Measurements from ENCODE around the gene TMEM263. TPM values are rescaled to one million over a fixed set of nuclear protein-coding genes. Genes with fewer than 3 reads are reported as not detected.
"Not testable (repeated sequence)": the region's sequence is repeated elsewhere in the genome, so short reads cannot be mapped to it uniquely, and the experiment has no call there.

The TMEM263 gene
- total and polyA plus RNA-seq, 2 donors (not counting 1 experiment from before 2014, with no cell fraction given): 97.9 to 116 TPM

DNA sequence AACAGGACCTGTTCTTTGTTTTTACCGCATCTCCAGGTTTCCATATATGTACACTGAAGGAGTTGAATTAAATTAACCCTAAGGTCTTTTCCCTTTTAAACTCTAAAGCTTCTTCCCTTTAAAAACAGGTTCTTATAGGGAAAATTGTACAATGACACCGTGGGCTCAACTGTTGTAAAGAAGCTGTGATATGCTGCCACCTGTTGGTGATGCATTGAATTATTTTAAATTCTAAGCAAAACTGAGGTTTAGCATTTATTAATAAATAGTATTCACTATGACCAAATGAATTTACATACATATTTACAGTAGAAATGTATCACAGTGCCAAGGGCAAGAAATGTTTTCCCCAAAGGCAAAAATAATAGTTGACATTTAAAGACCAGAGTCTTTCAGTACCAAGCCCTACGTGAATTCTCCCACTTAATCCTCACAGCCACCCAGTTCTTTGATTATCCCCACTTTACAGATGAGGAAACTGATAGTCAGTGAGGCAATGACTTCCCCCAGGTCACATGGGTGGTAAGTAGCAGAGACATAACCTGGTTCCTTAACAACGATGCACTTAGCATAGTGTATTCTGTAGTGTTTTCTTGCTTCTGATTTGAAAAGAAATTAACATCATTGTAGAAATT, 35.7 kb upstream of the TMEM263 start:
- no peak overlapping the region for H3K4me2 ChIP-seq (ENCODE audit: extremely low read depth, insufficient read depth, low read length)
- peak; percentile 31 to 77 for DNase-seq (ENCODE audit: low read depth in 2 of 2)

DNA sequence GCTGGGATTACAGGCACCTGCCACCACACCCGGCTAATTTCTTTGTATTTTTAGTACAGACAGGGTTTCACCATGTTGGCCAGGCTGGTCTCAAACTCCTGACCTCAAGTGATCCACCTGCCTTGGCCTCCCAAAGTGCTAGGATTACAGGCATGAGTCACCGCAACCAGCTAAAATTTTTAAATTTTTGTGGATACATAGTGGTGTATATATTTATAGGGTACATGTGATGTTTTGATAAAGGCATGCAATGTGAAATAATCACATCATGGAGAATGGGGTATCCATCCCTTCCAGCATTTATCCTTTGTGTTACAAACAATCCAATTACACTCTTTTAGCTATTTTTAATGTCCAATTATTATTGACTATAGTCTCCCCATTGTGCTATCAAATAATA, 33.7 kb upstream of the TMEM263 start:
- H3K4me2 ChIP-seq (ENCODE audit: extremely low read depth, insufficient read depth, low read length); H3K79me2 ChIP-seq (ENCODE audit: control insufficient read depth, insufficient read depth, low read length); H4K20me1 ChIP-seq (ENCODE audit: control insufficient read depth, extremely low read depth, insufficient read depth, low read length); H3K27me3 ChIP-seq (ENCODE audit: control insufficient read depth, insufficient read depth, low read length); H3K27ac ChIP-seq (ENCODE audit: insufficient read depth, low read length); H3K4me3 ChIP-seq (replicated peaks in 1 of 4; ENCODE audit: control extremely low read depth in 1 of 4, insufficient read depth in 1 of 4, low read depth in 3 of 4, low read length in 4 of 4); DNase-seq (ENCODE audit: low read depth in 2 of 2); H3K9me3 ChIP-seq (ENCODE audit: control insufficient read depth, insufficient read depth, low read depth, low read length); H3K9ac ChIP-seq (ENCODE audit: insufficient read depth, low read length); H2AFZ ChIP-seq (ENCODE audit: low read length); H3K4me1 ChIP-seq (ENCODE audit: control insufficient read depth, extremely low read depth, insufficient read depth, low read length); H3K36me3 ChIP-seq (ENCODE audit: control insufficient read depth, insufficient read depth, low read length): not testable (repeated sequence)

More for the DNA sequence above, 35.7 kb upstream of the TMEM263 start:
- no peaks in the 10 kb centered on the region for H3K79me2 ChIP-seq (ENCODE audit: control insufficient read depth, insufficient read depth, low read length)
- no peaks in the 10 kb centered on the region for H3K36me3 ChIP-seq (ENCODE audit: control insufficient read depth, insufficient read depth, low read length)
- no peaks in the 10 kb centered on the region for H3K9me3 ChIP-seq (ENCODE audit: control insufficient read depth, insufficient read depth, low read depth, low read length)
- no peaks in the 10 kb centered on the region for H3K4me1 ChIP-seq (ENCODE audit: control insufficient read depth, extremely low read depth, insufficient read depth, low read length)
- no peak overlapping the region for H3K9ac ChIP-seq (ENCODE audit: insufficient read depth, low read length)
- no peaks in the 10 kb centered on the region for H3K27me3 ChIP-seq (ENCODE audit: control insufficient read depth, insufficient read depth, low read length)
- no peak overlapping the region for H3K4me3 ChIP-seq (replicated peaks in 1 of 4; ENCODE audit: control extremely low read depth in 1 of 4, insufficient read depth in 1 of 4, low read depth in 3 of 4, low read length in 4 of 4)
- no peak overlapping the region for H2AFZ ChIP-seq (ENCODE audit: low read length)
- H3K27ac ChIP-seq (ENCODE audit: insufficient read depth, low read length): no peak overlapping the region
- TF ChIP-seq CTCF (conservative IDR thresholded peaks at IDR 0.05 in 1 of 2, IDR thresholded peaks at IDR 0.05 in 1 of 2; ENCODE audit: low read depth in 1 of 2, low read length in 2 of 2) (peak; percentile 57 to 62), EZH2 (IDR thresholded peaks at IDR 0.05; ENCODE audit: low read length, missing control alignments) (no peak)
- no peaks in the 10 kb centered on the region for H4K20me1 ChIP-seq (ENCODE audit: control insufficient read depth, extremely low read depth, insufficient read depth, low read length)

- H3K9me3 ChIP-seq (ENCODE audit: control insufficient read depth, insufficient read depth, low read depth, low read length); DNase-seq (ENCODE audit: low read depth in 2 of 2); H3K4me3 ChIP-seq (replicated peaks in 1 of 4; ENCODE audit: control extremely low read depth in 1 of 4, insufficient read depth in 1 of 4, low read depth in 3 of 4, low read length in 4 of 4); H4K20me1 ChIP-seq (ENCODE audit: control insufficient read depth, extremely low read depth, insufficient read depth, low read length); H3K4me1 ChIP-seq (ENCODE audit: control insufficient read depth, extremely low read depth, insufficient read depth, low read length); H2AFZ ChIP-seq (ENCODE audit: low read length); H3K27ac ChIP-seq (ENCODE audit: insufficient read depth, low read length); H3K36me3 ChIP-seq (ENCODE audit: control insufficient read depth, insufficient read depth, low read length); H3K27me3 ChIP-seq (ENCODE audit: control insufficient read depth, insufficient read depth, low read length); H3K9ac ChIP-seq (ENCODE audit: insufficient read depth, low read length); H3K79me2 ChIP-seq (ENCODE audit: control insufficient read depth, insufficient read depth, low read length); H3K4me2 ChIP-seq (ENCODE audit: extremely low read depth, insufficient read depth, low read length): not testable (repeated sequence)
These were observed 32.1 kb upstream of the TMEM263 start for GRCh38 chr12:106923594-106923993.

DNA sequence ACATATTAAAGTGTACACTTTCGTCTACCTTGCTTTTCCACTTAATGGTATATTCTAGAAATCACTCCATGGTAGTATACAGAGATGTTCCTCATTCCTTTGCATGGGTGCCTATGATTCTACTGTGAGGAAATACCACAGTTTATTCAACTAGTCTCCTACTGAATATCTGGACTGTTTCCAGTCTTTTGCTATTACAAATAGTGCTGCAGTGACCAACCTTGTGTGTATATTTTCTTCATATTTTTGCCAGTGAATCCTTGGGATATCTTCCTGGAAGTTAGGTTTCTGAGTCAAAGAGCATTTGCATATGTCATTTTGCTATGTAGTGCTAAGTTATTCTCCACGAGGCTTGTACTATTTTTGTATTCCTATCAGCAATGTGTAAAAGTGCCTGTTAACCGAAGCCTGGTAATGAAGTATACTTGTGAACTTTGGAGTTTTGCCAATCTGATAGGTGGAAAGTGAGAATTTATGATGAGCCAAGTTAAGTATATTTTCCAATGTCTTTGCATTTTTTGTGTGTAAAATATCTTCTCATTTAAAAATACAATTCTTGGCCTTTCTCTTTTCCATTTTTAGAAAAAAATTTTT, 31.3 kb upstream of the TMEM263 start:
- Histone ChIP-seq H3K4me2 (ENCODE audit: extremely low read depth, insufficient read depth, low read length) (no peak overlapping the region), H3K9ac (ENCODE audit: insufficient read depth, low read length) (no peak overlapping the region), H4K20me1 (ENCODE audit: control insufficient read depth, extremely low read depth, insufficient read depth, low read length) (no peaks in the 10 kb centered on the region), H3K4me1 (ENCODE audit: control insufficient read depth, extremely low read depth, insufficient read depth, low read length) (no peaks in the 10 kb centered on the region), H3K4me3 (replicated peaks in 1 of 4; ENCODE audit: control extremely low read depth in 1 of 4, insufficient read depth in 1 of 4, low read depth in 3 of 4, low read length in 4 of 4) (no peak overlapping the region), H3K9me3 (ENCODE audit: control insufficient read depth, insufficient read depth, low read depth, low read length) (no peaks in the 10 kb centered on the region), H3K27ac (ENCODE audit: insufficient read depth, low read length) (no peak overlapping the region), H3K36me3 (ENCODE audit: control insufficient read depth, insufficient read depth, low read length) (no peaks in the 10 kb centered on the region), H3K27me3 (ENCODE audit: control insufficient read depth, insufficient read depth, low read length) (no peaks in the 10 kb centered on the region), H3K79me2 (ENCODE audit: control insufficient read depth, insufficient read depth, low read length) (no peaks in the 10 kb centered on the region), H2AFZ (ENCODE audit: low read length) (no peak overlapping the region)
- TF ChIP-seq CTCF (conservative IDR thresholded peaks at IDR 0.05 in 1 of 2, IDR thresholded peaks at IDR 0.05 in 1 of 2; ENCODE audit: low read depth in 1 of 2, low read length in 2 of 2): no peak
- TF ChIP-seq EZH2 (IDR thresholded peaks at IDR 0.05; ENCODE audit: low read length, missing control alignments): no peak
- DNase-seq (ENCODE audit: low read depth in 2 of 2): peak in 1 of 2 donors; percentile 20
